DMS53 treated with DMSO at 0.1 percent for 48 hours (cell line): ENCODE data around the gene FCGBP.
A peak's percentile ranks its signal among the peaks of the same experiment; 100 is the strongest.
"Not testable (repeated sequence)": the region's sequence is repeated elsewhere in the genome, so short reads cannot be mapped to it uniquely, and the experiment has no call there.

Source experiments
- DNase-seq: peaks from one replicate; lab custom pipeline; 2025; ENCODE audit not compliant: unreplicated experiment; lab: John Stamatoyannopoulos, UW

Gene FCGBP

GRCh38 chr19:39919976-39920375 lies 14.5 kb downstream of the FCGBP start:
- DNase-seq: no peak

DNA sequence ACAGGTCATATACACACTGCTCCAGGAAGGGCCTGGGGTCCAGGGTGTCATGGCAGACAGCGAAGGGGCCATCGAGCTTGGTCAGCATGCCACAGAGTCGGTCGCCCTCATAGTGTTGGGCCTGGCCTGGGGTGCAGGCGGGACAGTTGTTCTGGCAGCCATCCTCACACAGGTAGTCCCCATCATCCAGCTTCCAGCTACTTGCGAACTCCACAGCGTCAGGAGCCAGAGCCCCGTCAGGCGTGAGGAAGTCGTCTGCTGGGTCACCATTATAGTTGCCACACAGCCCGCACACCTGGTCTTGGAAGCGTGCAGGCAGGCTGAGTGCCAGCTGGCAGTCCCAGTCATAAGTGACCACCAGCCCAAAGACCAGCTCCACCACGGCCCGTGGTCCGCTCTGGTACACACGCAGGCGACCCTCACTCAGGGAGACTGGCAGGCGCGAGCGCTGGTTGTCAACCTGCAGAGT lies 16.2 kb downstream of the FCGBP start:
- DNase-seq: no peak

- DNase-seq: no peak
Measured at GRCh38 chr19:39917561-39918182, 16.8 kb downstream of the FCGBP start.

GRCh38 chr19:39916851-39917396 lies 17.5 kb downstream of the FCGBP start:
- no peak for DNase-seq

- DNase-seq: peak; percentile 46
Measured at GRCh38 chr19:39916236-39916635, 18.2 kb downstream of the FCGBP start.

- DNase-seq: peak; percentile 63
Measured at GRCh38 chr19:39915848-39916215, 18.6 kb downstream of the FCGBP start.

DNA sequence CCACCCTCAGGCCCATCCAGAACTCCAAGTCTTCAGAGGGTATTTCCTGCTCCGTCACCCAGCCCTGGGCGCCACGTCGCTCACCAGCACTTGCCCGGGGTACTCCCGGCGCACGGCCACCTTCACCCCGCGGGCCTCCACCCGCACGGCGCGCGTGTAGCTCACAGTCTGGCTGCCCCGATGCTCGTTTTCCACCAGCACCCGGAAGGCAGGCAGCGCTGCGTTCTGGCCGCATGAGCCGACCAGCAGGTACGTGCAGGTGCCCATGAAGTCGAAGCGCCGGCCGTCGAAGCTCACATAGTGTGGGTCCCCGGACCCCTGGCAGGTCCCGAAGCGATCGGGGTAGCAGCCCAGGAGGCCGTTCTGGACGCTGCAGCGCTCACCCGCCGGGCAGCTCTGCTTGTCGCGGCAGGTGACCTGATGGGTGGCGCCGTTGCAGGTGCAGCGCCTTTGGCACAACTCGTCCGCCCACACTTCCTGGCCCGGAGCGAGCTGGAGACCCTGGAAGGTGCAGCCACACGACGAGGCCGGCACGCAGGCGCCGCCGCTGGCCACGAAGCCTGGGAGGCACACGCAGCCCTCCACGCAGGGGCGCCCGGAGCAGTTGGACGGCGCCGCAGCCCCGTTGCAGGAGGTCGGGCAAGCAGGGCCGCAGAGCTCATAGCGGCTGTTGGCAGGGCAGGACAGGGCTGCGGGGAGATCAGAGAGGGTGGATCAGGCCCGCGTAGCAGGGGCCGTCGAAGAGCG lies 19.2 kb downstream of the FCGBP start:
- DNase-seq: peak; percentile 63

DNA sequence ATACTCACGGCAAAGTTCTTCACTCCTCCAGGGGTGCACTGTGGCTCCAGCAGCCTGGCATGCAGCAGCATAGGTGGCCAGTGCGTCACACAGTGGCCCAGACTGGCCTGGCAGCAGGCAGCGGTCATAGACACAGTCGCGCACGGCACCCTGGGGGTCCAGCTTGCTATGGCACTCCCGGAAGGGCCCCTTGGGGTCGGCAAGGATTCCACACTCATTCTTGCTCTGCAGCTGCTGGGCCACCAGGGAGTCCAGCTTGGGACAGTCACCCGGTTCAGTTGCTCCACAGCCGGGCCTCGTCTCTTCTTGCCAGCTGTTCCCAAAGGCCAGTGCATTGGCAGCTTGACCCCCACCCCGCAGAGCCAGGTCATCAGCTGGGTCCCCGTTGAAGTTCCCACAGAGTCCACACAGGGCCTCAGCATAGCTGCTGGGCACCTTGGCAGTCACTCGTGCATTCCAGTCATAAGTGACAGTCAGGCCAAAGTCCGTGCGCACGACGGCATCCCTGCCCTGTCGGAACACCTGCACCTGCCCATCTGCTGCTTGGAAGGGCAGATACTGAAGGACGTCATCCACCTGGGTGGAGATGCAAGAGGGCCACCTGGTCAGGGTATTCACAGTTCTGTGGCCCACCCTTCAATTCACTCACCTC lies 20.6 kb downstream of the FCGBP start:
- peak; percentile 90 for DNase-seq

DNA sequence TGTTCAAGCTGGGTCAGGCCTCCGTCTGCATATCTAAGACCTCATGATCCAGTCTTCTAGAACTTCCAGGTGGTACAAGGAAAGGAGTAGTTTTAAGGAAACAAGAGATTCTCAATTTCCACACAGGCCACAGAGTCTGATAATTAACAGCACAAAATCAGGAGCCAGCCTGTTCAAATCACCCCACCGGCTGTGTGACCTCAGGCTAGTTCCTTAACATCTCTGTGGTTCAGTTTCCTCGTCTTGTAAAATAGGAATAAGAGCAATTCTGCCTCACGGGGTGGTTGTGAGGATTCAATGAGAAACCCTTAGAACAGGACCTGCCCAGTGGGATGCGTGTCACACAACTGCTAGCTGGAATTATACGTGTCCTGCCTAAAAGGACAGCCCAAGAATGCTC lies 25.6 kb downstream of the FCGBP start:
- DNase-seq: no peak

- DNase-seq: no peak
Measured at GRCh38 chr19:39906820-39907611, 27.4 kb downstream of the FCGBP start.

DNA sequence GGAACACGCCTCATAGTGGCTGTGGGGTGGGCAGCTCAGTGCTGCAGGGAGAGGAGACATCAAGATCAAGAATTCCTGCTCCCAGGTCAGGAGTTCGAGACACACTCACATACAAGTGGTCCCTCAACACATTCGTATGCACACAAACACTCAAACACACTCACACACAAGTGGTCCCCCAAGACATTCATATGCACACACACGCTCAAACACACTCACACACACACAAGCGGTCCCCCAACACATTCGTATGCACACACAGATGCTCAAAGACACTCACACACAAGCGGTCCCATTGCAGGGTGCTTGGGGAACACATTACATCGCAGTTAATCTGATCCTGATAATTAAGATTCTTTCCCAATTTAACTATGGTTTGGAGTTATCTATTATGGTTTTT lies 28.2 kb downstream of the FCGBP start:
- no peak for DNase-seq

DNA sequence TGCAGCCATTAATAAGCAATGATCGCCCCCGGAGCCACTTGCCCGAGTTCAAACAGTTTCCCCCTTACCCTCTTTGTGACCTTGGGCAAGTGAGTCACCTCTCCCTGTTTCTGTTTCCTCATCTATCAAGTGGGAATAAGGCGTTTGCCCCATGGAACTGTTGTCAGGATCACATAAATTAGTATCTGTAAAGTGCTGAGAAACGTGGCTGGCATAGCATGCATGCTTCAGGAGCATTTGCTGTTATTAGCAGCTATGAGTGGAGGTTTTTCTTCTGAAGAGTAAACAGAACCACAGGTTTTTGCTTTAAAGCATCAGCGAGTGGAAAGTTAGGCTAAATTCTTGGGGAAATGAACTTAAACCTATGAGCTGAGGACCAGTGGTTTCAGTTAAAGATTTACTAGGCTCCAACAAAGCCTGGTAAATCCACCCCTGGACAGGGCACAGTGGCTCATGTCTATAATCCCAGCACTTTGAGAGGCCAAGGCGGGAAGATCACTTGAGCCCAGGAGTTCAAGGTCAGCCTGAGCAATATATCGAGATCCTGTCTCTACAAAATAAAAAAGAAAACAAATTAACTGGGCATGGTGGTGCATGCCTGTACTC lies 30.8 kb downstream of the FCGBP start:
- DNase-seq: not testable (repeated sequence)

DNA sequence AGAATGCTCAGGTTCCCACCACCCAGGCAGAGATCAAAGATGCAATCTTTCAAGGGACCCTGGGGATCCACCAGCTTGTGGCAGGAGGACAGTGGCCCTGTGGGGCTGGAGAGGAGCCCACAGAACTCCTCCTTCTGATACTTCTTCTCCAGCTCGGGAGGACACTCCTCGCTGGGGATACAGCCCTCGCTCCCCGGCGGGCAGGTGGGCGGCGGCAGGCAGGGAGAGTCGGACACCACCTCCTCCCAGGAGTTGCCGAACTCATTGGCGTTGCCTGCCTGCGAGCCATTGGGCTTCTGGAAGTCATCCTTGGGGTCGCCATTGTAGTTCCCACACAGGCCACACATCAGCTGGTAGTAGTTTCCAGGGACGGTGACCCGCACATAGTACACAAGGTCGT lies 32.1 kb downstream of the FCGBP start:
- DNase-seq: not testable (repeated sequence)

DNA sequence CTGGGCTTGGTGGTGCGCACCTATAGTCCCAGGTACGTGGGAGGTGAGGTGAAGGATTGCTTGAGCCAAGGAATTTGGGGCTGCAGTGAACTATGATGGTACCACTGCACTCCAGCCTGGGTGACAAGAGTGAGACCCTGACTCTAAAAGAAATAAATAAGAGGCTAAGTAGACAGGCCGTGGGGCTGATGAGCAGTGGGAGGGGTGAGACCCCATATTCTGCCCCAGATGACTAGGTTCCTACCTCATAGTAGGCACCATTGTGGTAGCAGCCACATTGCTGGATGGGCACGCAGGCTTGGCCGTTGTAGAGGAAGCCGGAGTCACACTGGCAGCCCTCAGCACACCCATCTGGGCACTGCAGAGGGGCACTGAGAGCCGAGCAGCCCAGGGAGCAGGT lies 32.8 kb downstream of the FCGBP start:
- not testable (repeated sequence) for DNase-seq

- DNase-seq: not testable (repeated sequence)
Measured at GRCh38 chr19:39898858-39899257, 35.6 kb downstream of the FCGBP start.

DNA sequence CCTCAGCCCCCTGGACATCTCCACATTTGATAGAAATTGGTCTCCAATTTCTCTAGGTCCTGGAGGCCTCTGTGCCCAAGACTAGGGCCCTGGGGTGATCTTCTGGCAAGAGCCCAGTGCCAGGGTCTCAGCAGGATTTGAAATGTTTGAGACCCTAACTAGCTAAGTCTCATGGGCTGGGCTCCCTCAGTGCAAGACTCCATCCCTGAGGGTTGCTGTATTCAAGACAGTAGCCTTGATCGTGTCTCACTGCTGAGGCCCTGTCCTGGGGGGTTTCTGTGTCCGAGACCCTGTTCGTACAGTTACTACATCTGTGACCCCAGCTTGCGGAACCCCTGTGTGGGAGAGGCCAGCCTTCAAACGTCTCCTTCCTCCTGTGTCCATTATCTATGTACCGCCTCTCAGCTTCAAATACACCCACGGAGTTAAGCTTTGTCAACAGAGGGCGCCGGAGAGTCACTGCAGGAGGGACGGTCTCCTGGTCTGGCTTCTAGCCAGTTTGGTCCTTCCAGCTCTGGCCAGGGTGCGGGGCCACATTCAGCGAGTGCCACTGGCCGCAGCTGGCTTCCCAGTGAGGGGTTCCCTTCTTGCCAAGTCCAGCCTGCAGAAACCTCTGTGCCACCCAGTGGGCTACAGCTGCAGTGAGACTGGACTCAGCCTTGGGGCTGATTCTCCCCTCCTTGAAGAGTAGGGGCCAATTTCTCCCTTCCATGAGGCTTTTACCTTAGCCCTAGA lies 36.8 kb downstream of the FCGBP start:
- DNase-seq: peak; percentile 46

DNA sequence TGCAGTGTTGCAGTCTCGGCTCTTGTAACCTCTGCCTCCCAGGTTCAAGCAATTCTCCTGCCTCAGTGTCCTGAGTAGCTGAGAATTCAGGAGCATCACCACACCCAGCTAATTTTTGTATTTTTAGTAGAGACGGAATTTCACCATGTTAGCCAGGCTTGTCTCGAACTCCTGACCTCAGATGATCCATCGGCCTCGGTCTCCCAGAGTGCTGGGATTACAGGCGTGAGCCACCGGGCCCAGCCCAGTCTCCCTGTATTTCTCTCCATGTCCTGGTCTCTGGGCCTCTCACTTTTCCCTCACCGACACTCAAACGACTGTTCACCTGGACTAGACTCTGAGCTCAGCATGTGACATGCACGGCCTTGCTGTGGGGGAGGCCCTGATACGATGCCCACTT lies 39.3 kb downstream of the FCGBP start:
- not testable (repeated sequence) for DNase-seq

GRCh38 chr19:39894236-39894606 lies 40.2 kb downstream of the FCGBP start:
- not testable (repeated sequence) for DNase-seq

GRCh38 chr19:39893366-39894235 lies 40.8 kb downstream of the FCGBP start:
- DNase-seq: not testable (repeated sequence)
